Measurements from ENCODE around the gene HDHD3. TPM values are rescaled to one million over a fixed set of nuclear protein-coding genes. Genes with fewer than 3 reads are reported as not detected.

HDHD3 gene
- total RNA-seq, 1 experiment from 2014 or later: 39.5 TPM

GRCh38 chr9:113345671-113346070 is 31.1 kb downstream of the HDHD3 start:
- no peak for DNase-seq (ENCODE audit: low read depth)
- in situ Hi-C loops (cut with HindIII; ENCODE audit: low pct_unique_long_range_greater_than_20kb, low sequenced_read_pairs): no loop called here

GRCh38 chr9:113345190-113345589 is 31.6 kb downstream of the HDHD3 start:
- DNase-seq (ENCODE audit: low read depth): no peak
- in situ Hi-C loops (cut with HindIII; ENCODE audit: low pct_unique_long_range_greater_than_20kb, low sequenced_read_pairs): no loop called here

GRCh38 chr9:113343732-113344231 is 33.0 kb downstream of the HDHD3 start:
- in situ Hi-C loops (cut with HindIII; ENCODE audit: low pct_unique_long_range_greater_than_20kb, low sequenced_read_pairs): no loop called here
- DNase-seq (ENCODE audit: low read depth): peak; percentile 36

- DNase-seq (ENCODE audit: low read depth): no peak
- in situ Hi-C loops (cut with HindIII; ENCODE audit: low pct_unique_long_range_greater_than_20kb, low sequenced_read_pairs): no loop called here
Observed at GRCh38 chr9:113341712-113342410, 34.9 kb downstream of the HDHD3 start.

GRCh38 chr9:113340011-113340699 is 36.6 kb downstream of the HDHD3 start, which contains the start of gene WDR31:
TSS of gene WDR31 (minus strand) at chr9:113340275. CDS start at chr9:113332022, 8,253 bp downstream.
- DNase-seq (ENCODE audit: low read depth): peak; percentile 85
- in situ Hi-C loops (cut with HindIII; ENCODE audit: low pct_unique_long_range_greater_than_20kb, low sequenced_read_pairs): no loop called here

- no peak for DNase-seq (ENCODE audit: low read depth)
- in situ Hi-C loops (cut with HindIII; ENCODE audit: low pct_unique_long_range_greater_than_20kb, low sequenced_read_pairs): no loop called here
Observed at GRCh38 chr9:113337714-113338113, 39.1 kb downstream of the HDHD3 start.

GRCh38 chr9:113331780-113332179 is 45.0 kb downstream of the HDHD3 start:
- in situ Hi-C loops (cut with HindIII; ENCODE audit: low pct_unique_long_range_greater_than_20kb, low sequenced_read_pairs): no loop called here
- DNase-seq (ENCODE audit: low read depth): no peak

- DNase-seq (ENCODE audit: low read depth): no peak
- in situ Hi-C loops (cut with HindIII; ENCODE audit: low pct_unique_long_range_greater_than_20kb, low sequenced_read_pairs): no loop called here
Observed at GRCh38 chr9:113328045-113328782, 48.6 kb downstream of the HDHD3 start.

- no peak for DNase-seq (ENCODE audit: low read depth)
- in situ Hi-C loops (cut with HindIII; ENCODE audit: low pct_unique_long_range_greater_than_20kb, low sequenced_read_pairs): no loop called here
Observed at GRCh38 chr9:113326230-113326629, 50.6 kb downstream of the HDHD3 start.

Other genes with a start within 250 kb of the HDHD3 start
- gene SLC31A2, start 226.0 kb downstream of the HDHD3 start, total RNA-seq (2014; rRNA removed; shearing (Covaris generic); ENCODE audit: low replicate concordance): 1.4 and 4.7 TPM in 2 replicates
- 5.3 and 7.7 TPM in 2 replicates for gene FKBP15, start 155.7 kb downstream of the HDHD3 start, total RNA-seq (2014; rRNA removed; shearing (Covaris generic); ENCODE audit: low replicate concordance)
- gene SLC31A1, start 155.4 kb downstream of the HDHD3 start, total RNA-seq (2014; rRNA removed; shearing (Covaris generic); ENCODE audit: low replicate concordance): 9.4 and 13.3 TPM in 2 replicates
- 31.2 and 68.7 TPM in 2 replicates for gene CDC26, start 101.4 kb downstream of the HDHD3 start, total RNA-seq (2014; rRNA removed; shearing (Covaris generic); ENCODE audit: low replicate concordance)
- 44.6 and 56.1 TPM in 2 replicates for gene PRPF4, start 101.3 kb downstream of the HDHD3 start, total RNA-seq (2014; rRNA removed; shearing (Covaris generic); ENCODE audit: low replicate concordance)
- gene RNF183, start 73.6 kb downstream of the HDHD3 start, total RNA-seq (2014; rRNA removed; shearing (Covaris generic); ENCODE audit: low replicate concordance): 0.23 and 0.95 TPM in 2 replicates
- gene WDR31, start 36.7 kb downstream of the HDHD3 start, total RNA-seq (2014; rRNA removed; shearing (Covaris generic); ENCODE audit: low replicate concordance): 4.1 and 7.8 TPM in 2 replicates
- gene BSPRY, start 27.4 kb downstream of the HDHD3 start, total RNA-seq (2014; rRNA removed; shearing (Covaris generic); ENCODE audit: low replicate concordance): not detected in 2 replicates
- gene ALAD, start 24.3 kb upstream of the HDHD3 start, total RNA-seq (2014; rRNA removed; shearing (Covaris generic); ENCODE audit: low replicate concordance): 14.5 and 16.5 TPM in 2 replicates
- 88.0 and 97.8 TPM in 2 replicates for gene POLE3, start 33.7 kb upstream of the HDHD3 start, total RNA-seq (2014; rRNA removed; shearing (Covaris generic); ENCODE audit: low replicate concordance)
- not detected in 2 replicates for gene C9orf43, start 33.8 kb upstream of the HDHD3 start, total RNA-seq (2014; rRNA removed; shearing (Covaris generic); ENCODE audit: low replicate concordance)
- 52.7 and 74.5 TPM in 2 replicates for gene RGS3, start 86.7 kb upstream of the HDHD3 start, total RNA-seq (2014; rRNA removed; shearing (Covaris generic); ENCODE audit: low replicate concordance)